Measurements from ENCODE around the gene NHP2.

NHP2 gene

GRCh38 chr5:178126556-178126955 lies 27.1 kb downstream of the NHP2 start:
- DNase-seq (ENCODE audit: low read depth) = no peak
- no peak overlapping the region for H3K4me3 ChIP-seq (ENCODE audit: control insufficient read depth, low read depth, low read length)
- no peak for TF ChIP-seq CTCF (IDR thresholded peaks at IDR 0.05; ENCODE audit: control insufficient read depth, insufficient read depth, low read depth, low read length, missing control alignments)

GRCh38 chr5:178125253-178125906 lies 28.3 kb downstream of the NHP2 start:
- TF ChIP-seq CTCF (IDR thresholded peaks at IDR 0.05; ENCODE audit: control insufficient read depth, insufficient read depth, low read depth, low read length, missing control alignments) = no peak
- H3K4me3 ChIP-seq (ENCODE audit: control insufficient read depth, low read depth, low read length) = no peak overlapping the region
- no peak for DNase-seq (ENCODE audit: low read depth)

DNA sequence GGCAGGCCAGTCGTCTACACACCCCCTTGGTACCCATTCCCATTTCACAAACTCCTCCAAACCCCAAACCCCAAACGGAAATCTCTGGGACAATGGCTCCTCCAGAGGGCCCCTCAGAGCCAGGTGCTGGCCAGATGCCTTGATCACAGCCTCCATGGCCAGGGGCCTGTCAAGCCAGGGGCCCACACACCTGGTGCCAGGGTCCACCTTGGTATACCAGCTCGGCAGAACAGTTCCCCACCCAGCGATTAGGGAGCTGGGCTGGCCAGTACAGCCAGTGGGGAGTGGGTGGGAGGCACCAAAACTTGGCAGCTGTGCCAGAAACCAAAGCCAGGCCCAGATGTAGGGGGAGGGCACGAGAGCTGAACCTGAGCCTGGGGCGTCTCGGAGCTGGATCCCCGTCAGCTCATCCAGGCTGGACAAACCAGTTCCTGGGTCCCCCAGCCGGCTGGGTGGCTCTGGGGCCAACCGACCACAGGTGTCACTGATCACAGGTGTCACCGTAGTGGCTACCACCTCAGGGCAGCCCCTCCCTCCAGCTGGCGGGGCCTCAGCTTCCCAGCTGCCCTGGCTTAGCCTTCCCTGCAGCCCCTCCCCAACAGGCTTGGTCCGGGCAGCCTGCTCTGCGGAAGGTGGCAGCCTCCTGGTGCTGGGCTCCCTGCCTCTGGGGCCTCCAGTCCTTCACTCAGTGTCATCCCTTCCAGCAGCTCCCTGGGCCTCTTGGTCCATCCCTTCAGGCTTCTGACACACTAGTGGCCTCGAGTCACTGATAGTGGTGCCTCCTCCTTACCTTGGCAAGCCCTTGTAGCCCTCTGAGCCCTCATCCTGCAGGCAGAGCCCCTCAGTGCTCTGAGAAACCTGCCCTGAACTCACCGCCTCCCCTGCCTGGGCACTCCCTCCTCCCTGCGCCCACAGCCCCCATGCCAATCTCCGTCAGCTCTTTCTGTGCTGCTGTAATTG lies 29.4 kb downstream of the NHP2 start:
- H3K4me3 ChIP-seq (ENCODE audit: control insufficient read depth, low read depth, low read length) = no peak overlapping the region
- no peak for DNase-seq (ENCODE audit: low read depth)
- no peak for TF ChIP-seq CTCF (IDR thresholded peaks at IDR 0.05; ENCODE audit: control insufficient read depth, insufficient read depth, low read depth, low read length, missing control alignments)

GRCh38 chr5:178123094-178123965 lies 30.4 kb downstream of the NHP2 start:
- no peak for TF ChIP-seq CTCF (IDR thresholded peaks at IDR 0.05; ENCODE audit: control insufficient read depth, insufficient read depth, low read depth, low read length, missing control alignments)
- DNase-seq (ENCODE audit: low read depth) = no peak
- H3K4me3 ChIP-seq (ENCODE audit: control insufficient read depth, low read depth, low read length) = no peak overlapping the region

GRCh38 chr5:178122346-178122745 lies 31.3 kb downstream of the NHP2 start:
- DNase-seq (ENCODE audit: low read depth) = no peak
- no peak for TF ChIP-seq CTCF (IDR thresholded peaks at IDR 0.05; ENCODE audit: control insufficient read depth, insufficient read depth, low read depth, low read length, missing control alignments)
- no peak overlapping the region for H3K4me3 ChIP-seq (ENCODE audit: control insufficient read depth, low read depth, low read length)
